ENCODE results near the gene MRPS18A.

MRPS18A gene

DNA sequence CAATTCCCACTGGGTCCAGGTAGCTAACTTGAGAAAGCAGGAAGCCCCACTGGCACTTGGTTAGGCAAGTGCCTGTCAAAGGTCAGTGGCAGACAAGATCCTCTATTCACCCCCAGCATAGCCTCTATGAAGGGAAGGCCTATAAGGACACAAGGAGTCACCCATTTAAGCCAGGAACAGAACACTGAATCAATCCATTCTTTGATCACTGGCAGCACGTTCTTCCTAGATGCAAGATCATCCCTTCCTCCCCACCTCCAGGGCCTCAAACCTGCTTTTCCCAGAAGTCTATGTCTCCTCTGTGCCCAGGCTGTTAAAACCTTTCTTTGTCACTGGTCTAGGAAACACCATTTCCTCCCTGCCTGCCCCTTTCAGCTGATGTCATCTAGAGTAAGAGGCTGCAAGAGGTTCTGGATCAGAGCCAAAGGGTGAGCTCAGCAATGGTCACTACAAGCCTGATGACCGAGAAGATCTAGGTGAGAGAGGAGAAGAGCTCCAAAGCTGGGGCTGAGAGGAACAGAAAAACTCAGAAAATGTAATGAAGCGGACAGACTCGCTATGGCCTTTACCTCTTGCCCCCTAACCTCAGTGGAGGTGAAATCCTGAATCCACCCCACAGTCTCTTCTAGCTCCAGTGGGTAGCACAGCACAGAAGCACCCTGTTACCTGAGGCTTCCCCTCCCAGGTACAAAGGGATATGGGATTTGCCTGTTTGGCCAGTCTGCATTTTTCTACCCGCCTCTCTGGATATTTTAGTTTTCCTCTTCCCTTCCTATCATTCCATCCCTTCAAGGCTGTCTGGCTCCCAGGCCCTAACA lies 60.4 kb downstream of the MRPS18A start:
- Histone ChIP-seq H3K36me3 (ENCODE audit: low read length) (no peaks in the 10 kb centered on the region), H3K27me3 (ENCODE audit: low read length) (no peaks in the 10 kb centered on the region), H3K9ac (ENCODE audit: low read length) (peak overlapping the region; percentile 16), H3K4me3 (ENCODE audit: insufficient read depth, low read length, poor library complexity, severe bottlenecking) (no peak overlapping the region), H4K20me1 (ENCODE audit: low read depth, low read length) (no peaks in the 10 kb centered on the region), H3K79me2 (ENCODE audit: insufficient read depth, low read length) (peaks cover 20% of the 10 kb centered on the region), H3F3A (ENCODE audit: insufficient read depth) (peaks cover 13% of the 10 kb centered on the region), H3K27ac (ENCODE audit: low read depth, low read length) (no peak overlapping the region), H2AFZ (ENCODE audit: low read depth, low read length, severe bottlenecking) (no peak overlapping the region), H3K9me3 (ENCODE audit: insufficient read depth, low read length) (no peaks in the 10 kb centered on the region), H3K4me2 (ENCODE audit: low read depth, low read length, poor library complexity, severe bottlenecking) (peak overlapping the region; percentile 69), H3K9me2 (replicated peaks; ENCODE audit: insufficient read depth, low read length) (no peaks in the 10 kb centered on the region)
- TF ChIP-seq EZH2phosphoT487 (conservative IDR thresholded peaks at IDR 0.05; ENCODE audit: low read length) (no peak), CTCF (IDR thresholded peaks at IDR 0.05; ENCODE audit: insufficient read depth, low read length, poor library complexity, severe bottlenecking) (no peak)

DNA sequence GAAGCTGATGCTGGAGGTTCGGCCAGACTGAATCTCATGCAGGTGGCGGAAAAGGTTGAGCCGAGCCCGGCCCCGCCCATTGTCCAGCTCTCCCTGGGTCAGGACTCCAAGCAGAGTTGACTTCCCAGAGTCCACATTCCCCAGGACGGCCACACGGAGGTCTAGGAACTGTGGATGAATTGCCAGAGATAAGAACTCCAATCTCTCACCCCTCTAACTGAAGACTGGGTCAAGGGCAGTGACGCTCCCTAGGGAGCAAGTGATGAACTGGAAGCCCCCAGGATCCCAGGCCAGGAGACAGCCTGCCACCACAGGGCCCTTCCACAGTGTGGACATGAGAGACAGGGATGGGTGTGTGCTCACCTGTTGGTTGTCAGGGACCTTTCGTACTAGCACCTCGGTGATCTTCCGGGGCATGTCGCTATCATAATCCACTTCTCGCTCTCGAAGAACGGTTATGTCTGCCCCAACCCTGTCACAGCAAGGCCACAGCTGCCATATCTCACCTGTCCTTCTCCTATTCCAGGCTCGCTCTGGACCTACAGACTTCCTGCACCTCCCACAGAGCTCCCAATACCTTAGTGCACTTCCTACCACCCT lies 62.1 kb downstream of the MRPS18A start:
- Histone ChIP-seq H3K4me3 (ENCODE audit: insufficient read depth, low read length, poor library complexity, severe bottlenecking) (no peak overlapping the region), H3K9ac (ENCODE audit: low read length) (no peak overlapping the region), H3K36me3 (ENCODE audit: low read length) (no peaks in the 10 kb centered on the region), H2AFZ (ENCODE audit: low read depth, low read length, severe bottlenecking) (no peak overlapping the region), H4K20me1 (ENCODE audit: low read depth, low read length) (no peaks in the 10 kb centered on the region), H3K9me2 (replicated peaks; ENCODE audit: insufficient read depth, low read length) (no peaks in the 10 kb centered on the region), H3K27me3 (ENCODE audit: low read length) (no peaks in the 10 kb centered on the region), H3F3A (ENCODE audit: insufficient read depth) (peaks cover 10% of the 10 kb centered on the region), H3K4me2 (ENCODE audit: low read depth, low read length, poor library complexity, severe bottlenecking) (no peak overlapping the region), H3K79me2 (ENCODE audit: insufficient read depth, low read length) (peaks cover 20% of the 10 kb centered on the region), H3K9me3 (ENCODE audit: insufficient read depth, low read length) (no peaks in the 10 kb centered on the region), H3K27ac (ENCODE audit: low read depth, low read length) (no peak overlapping the region)
- TF ChIP-seq CTCF (IDR thresholded peaks at IDR 0.05; ENCODE audit: insufficient read depth, low read length, poor library complexity, severe bottlenecking) (no peak), EZH2phosphoT487 (conservative IDR thresholded peaks at IDR 0.05; ENCODE audit: low read length) (no peak)

DNA sequence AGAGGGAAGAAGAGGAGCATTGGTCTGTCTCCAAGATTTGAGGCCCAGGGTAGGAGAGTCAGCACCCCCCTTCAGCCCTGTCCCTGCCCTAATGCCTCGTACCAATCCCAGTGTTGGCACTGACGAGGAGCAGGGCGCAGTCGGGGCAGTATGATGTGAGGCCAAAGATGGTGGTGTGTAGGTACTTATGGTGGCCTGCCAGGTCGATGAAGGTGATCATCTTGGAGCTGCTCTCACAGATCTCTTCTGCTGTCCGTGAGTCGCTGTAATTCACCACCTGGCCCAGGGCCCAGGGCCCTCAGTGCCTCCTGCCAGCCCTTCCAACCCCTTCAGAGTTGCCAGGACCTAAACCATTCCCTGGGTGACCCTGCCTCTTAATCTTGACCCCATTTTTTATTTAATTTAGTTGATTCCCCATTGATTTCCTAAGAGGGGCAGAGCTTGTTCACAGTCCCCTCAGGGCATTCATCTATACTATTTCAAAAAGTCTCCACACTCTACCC lies 62.8 kb downstream of the MRPS18A start:
- Histone ChIP-seq H3K27me3 (ENCODE audit: low read length) (no peaks in the 10 kb centered on the region), H3K9me2 (replicated peaks; ENCODE audit: insufficient read depth, low read length) (no peaks in the 10 kb centered on the region), H3K36me3 (ENCODE audit: low read length) (0 out of 2 replicates have a peak, but pooled peaks cover 4% of the 10 kb centered on the region), H2AFZ (ENCODE audit: low read depth, low read length, severe bottlenecking) (no peak overlapping the region), H3K27ac (ENCODE audit: low read depth, low read length) (no peak overlapping the region), H3K79me2 (ENCODE audit: insufficient read depth, low read length) (peaks cover 20% of the 10 kb centered on the region), H3K4me3 (ENCODE audit: insufficient read depth, low read length, poor library complexity, severe bottlenecking) (no peak overlapping the region), H4K20me1 (ENCODE audit: low read depth, low read length) (no peaks in the 10 kb centered on the region), H3K9ac (ENCODE audit: low read length) (no peak overlapping the region), H3K9me3 (ENCODE audit: insufficient read depth, low read length) (no peaks in the 10 kb centered on the region), H3K4me2 (ENCODE audit: low read depth, low read length, poor library complexity, severe bottlenecking) (no peak overlapping the region), H3F3A (ENCODE audit: insufficient read depth) (peaks cover 12% of the 10 kb centered on the region)
- TF ChIP-seq CTCF (IDR thresholded peaks at IDR 0.05; ENCODE audit: insufficient read depth, low read length, poor library complexity, severe bottlenecking) (no peak), EZH2phosphoT487 (conservative IDR thresholded peaks at IDR 0.05; ENCODE audit: low read length) (no peak)
